ENCODE data around the gene GNG14.
"Not testable (repeated sequence)": the region's sequence is repeated elsewhere in the genome, so short reads cannot be mapped to it uniquely, and the experiment has no call there.

The GNG14 gene

DNA sequence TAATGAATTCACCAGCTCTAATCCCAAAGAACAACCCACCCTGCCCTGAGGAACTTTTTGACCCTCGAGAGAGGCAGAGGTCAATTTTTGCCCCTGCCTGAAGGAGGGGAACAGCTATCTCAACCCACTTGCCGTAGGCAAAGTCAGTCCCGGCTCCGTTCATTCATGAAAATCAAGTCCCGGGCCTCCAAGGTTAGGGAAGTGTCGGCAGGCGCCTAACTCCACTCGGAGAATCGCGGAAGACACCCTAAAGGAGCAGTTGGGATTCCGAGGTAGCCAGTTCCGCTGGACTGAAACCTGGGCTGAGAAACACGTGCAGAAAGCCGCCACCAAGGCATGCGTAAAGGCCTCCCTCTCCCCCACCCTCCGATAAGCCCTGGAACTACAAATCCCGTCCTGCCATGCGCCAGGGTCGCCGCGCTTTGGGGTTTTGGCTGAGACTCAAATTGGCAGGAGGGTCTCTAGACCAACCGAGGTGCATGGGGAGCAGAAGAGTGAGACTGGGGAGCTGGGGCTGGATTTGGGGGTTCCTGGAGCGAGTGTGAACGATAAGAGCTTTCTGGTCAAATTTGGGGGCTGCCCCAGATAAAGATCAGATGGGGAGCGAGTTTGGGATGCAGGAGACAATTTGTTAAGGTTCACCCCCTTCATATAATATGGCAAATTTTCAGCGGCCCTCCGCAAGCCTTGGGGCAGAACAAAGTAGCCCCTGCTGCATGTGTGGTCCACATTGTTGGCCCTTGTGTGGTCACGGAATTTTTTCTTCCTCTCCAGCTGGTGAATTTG, 36.0 kb downstream of the GNG14 start, which contains the start of gene TNPO2:
TNPO2 (minus strand) TSS at position 292 of the 786 bp plus-strand sequence. CDS start 2,955 bp downstream, outside the sequence.
- peak; percentile 84 for DNase-seq (ENCODE audit: low read depth)

DNA sequence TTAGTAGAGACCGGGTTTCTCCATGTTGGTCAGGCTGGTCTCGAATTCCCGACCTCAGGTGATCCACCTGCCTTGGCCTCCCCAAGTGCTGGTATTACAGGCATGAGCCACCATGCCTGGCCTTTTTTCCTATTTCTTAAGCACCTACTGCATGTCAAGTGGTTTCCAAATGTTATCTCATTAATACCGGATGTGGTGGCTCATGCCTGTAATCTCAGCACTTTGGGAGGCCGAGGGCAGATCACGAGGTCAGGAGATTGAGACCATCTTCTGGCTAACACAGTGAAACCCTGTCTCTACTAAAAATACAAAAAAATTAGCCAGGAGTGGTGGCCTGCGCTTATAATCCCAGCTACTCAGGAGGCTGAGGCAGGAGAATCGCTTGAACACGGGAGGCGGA, 37.8 kb downstream of the GNG14 start:
- DNase-seq (ENCODE audit: low read depth), result not testable (repeated sequence)

DNA sequence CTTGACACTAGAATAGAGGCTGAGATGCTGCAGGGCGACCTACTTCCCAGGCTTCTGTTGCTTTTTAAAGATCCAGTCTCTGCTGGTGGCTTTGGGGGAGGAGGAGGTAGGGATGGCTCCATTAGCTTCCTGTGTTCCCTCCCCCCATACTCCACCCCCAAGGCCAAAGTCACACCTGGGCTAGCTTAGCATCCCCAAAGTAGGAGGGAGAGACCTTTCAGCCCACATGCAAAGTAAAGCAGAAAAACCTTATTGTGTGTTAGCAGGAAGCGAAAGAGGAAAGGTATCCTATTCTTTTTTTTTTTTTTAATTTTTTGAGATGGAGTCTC, 39.2 kb downstream of the GNG14 start:
- no peak for DNase-seq (ENCODE audit: low read depth)

DNA sequence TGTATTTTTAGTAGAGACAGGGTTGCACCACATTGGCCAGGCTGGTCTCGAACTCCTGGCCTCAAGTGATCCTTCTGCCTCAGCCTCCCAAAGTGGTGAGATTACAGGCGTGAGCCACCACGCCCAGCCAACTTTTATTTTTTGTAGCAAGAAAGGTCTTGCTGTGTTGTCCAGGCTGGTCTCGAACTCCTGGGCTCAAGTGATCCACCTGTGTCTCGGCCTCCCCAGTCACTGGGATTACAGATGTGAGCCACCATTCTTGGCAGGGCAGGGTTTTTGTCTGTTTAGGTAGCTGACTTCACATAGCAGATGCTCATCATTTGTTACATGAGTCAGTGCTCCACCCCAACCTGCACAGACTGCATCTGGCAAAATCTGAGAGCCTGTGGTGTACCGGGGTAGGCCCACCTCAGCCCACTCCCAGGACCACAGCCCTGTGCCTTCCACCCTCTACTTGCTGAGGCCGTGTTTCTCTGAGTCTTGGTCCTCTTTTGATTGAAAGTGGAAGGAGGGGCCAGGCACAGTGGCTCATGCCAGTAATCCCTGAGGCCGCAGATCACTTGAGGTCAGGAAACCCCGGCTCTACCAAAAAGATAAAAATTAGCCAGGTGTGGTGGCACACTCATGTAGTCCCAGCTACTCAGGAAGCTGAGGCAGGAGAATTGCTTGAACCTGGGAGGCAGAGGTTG, 40.1 kb downstream of the GNG14 start:
- DNase-seq (ENCODE audit: low read depth), result no peak

DNA sequence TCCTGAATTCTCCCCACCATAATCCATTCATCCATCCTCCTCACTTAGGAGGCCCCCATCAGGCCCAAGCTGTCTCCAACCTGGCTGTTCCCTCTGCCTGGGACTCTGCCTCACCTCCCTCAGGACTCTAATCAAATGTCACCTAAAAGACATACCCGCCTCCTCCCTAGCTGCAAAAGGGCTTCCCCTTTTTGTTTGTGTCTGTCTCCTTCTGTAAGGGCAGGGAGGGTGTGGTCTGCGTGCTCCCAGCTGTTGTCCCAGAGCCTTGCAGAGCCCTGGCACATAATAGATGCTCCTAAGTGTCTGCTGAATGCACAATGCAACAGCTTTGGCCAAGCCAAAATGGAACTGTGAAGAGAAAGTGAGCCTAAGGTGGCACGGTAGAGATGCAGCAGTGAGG, 42.3 kb downstream of the GNG14 start:
- no peak for DNase-seq (ENCODE audit: low read depth)

DNA sequence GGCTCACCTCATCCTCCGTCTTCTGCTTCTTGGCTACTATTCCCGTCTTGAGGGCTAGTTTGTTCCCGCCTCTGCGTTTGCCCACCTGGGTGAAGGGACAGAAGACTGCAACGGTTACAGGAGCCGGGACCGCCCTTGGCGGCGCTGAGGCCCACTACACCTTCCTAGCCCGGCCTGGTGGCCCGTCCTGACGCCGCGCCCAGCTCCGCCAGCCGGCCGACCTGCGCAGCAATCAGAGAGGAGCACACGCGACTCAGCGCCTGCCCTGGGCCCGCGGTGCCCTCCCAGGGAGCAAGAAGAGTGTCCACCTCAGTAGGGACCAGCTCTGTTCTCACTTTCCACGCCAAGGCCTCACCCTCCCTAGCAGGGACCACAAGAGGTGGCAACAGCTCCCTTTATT, 43.5 kb downstream of the GNG14 start:
- DNase-seq (ENCODE audit: low read depth), result no peak

DNA sequence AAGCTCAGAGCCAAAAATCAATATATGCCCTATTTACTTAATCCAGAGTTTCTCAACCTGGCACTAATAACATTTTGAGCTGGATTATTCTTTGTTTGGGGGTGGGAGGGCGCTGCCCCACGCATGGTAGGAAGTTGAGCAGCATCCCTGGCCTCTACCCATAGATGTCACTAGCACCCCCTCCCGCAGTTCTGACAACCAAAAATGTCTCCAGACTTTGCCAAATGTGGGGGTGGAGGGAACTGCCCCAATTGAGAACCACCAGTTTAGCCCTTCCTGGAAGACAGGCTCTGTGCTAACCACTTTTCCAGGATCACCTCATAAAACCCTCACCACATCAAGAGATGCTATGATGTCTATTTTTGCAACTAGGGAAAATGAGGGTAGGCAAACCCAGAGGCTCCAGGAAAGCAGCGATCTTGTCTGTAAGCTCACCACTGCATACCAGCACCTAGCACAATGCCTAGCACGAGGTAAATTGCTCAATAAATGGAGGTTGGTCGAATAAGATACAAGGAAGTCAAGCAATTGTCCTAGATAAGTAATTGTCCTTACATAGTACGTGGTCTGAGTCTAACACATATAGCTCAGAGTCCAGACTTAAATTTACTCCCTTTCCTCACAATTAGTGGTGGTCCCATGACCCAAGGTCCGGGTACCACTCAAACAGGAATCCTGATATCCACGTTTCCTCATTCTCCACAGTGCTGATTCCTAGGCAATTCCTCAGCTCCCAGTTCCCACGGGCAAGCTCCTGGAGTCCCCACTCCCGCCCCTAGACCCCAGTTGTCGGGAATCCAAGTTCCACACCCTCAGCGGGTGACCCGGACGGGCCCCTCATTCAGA, 45.8 kb downstream of the GNG14 start:
- DNase-seq (ENCODE audit: low read depth), result peak; percentile 71

DNA sequence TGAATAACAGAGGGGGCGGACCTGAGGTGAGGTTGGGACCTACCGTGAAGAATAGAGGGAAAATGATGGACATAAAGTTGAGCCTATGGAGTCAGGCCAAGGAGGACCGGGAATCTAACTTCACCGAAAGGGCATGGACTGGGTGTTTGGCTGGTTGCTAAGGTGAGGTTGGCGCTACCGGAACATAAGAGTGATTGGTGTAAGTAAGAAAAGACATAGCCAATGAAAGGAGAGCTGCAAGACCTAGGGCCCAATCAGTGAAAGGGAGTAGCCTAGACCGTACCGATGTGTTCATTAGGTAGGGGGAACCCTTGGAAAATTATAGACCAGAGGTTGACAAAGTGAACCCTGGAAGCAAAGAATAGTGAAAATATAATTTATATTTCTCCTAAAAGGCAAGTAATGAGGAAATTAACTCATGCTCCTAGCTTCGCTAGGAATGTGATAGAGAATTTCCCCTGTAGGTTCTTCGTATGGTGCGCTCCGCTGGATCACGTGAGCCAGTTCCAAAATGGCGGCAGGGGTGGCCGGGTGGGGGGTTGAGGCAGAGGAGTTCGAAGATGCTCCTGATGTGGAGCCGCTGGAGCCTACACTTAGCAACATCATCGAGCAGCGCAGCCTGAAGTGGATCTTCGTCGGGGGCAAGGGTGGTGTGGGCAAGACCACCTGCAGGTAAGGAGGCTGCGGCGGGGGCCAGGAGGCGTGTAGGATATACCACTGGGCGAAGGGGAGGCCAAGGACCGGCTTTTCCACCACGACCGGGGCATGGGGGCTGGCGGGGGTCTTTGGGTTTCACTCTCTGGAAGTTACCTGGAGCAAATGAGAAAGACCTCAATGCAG, 49.4 kb downstream of the GNG14 start, which contains the start of gene GET3:
GET3 (plus strand) TSS at position 503 of the 840 bp plus-strand sequence; CDS start at position 512, 9 bp downstream.
- peak; percentile 100 for DNase-seq (ENCODE audit: low read depth)

DNA sequence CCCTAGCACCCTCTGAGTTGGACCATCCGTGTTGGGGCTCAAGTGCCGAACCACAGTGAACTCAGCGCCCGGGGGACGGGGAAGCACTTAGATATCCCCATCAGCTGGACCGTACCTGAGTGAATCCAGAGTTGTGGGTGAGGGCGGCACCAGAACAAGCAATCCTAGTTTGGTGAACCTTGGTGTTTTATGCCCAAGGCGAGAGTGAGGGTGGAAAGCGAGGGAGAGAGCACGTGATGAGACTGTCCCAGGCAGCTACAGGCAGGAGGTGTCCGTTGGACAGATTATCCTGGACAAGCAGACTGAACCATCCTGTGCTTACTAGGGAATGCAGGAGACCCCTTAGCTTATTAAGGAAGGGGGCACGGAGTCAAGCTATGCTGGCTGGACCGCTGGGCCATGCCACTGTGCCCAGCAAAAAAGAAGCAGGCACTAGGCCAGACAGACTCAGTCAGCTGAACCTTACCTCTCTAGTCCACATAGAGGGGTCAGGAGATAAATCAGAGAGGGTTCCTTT, 50.1 kb downstream of the GNG14 start:
- no peak for DNase-seq (ENCODE audit: low read depth)

Measured in ELR (cell line).